Aorta (tissue), 5 donors: ENCODE measurements around the gene RUNDC3A. TPM values are rescaled to one million over a fixed set of nuclear protein-coding genes. Genes with fewer than 3 reads are reported as not detected.
A peak's percentile ranks its signal among the peaks of the same experiment; 100 is the strongest.
"Not testable (repeated sequence)": the region's sequence is repeated elsewhere in the genome, so short reads cannot be mapped to it uniquely, and the experiment has no call there.

Source experiments
- ATAC-seq: fragments of 200-7000 bp; cut with Tn5 transposase; one replicate; pipeline ENCODE4 v1.9.1; 2022; ENCODE audit warnings: moderate library complexity; ENCODE audit not compliant: low FRiP score
- DNase-seq, 2 donors: peaks; one replicate each; pipeline ENCODE4 v3.0.0-alpha.2; 2020
- H3K27ac ChIP-seq, 2 donors: one replicate each; pipeline ENCODE4 v1.5.1; 2013; ENCODE audit warnings: low read length in 2 of 2, mild to moderate bottlenecking in 2 of 2, moderate library complexity in 2 of 2, control low read depth in 1 of 2, inconsistent platforms in 1 of 2, low read depth in 1 of 2
- H3K27me3 ChIP-seq, 2 donors: one replicate each; pipeline ENCODE4 v1.6.1; 2013; ENCODE audit warnings: control low read depth in 1 of 2, low read length in 1 of 2, mild to moderate bottlenecking in 1 of 2, moderate library complexity in 1 of 2; ENCODE audit not compliant: insufficient read depth in 2 of 2, control insufficient read depth in 1 of 2
- H3K36me3 ChIP-seq, 2 donors: one replicate each; pipeline ENCODE4 v1.6.1; 2013; ENCODE audit warnings: control low read depth in 1 of 2, low read length in 1 of 2, mild to moderate bottlenecking in 1 of 2; ENCODE audit not compliant: insufficient read depth in 2 of 2, control insufficient read depth in 1 of 2
- H3K4me1 ChIP-seq, 2 donors: one replicate each; pipeline ENCODE4 v1.6.1; 2013; ENCODE audit warnings: low read length in 2 of 2, control low read depth in 1 of 2, mild to moderate bottlenecking in 1 of 2, moderate library complexity in 1 of 2; ENCODE audit not compliant: insufficient read depth in 2 of 2, control insufficient read depth in 1 of 2
- H3K4me3 ChIP-seq, 2 donors: one replicate each; pipeline ENCODE4 v1.5.1; 2013; ENCODE audit warnings: low read length in 2 of 2, control low read depth in 1 of 2, mild to moderate bottlenecking in 1 of 2
- H3K9me3 ChIP-seq: one replicate; pipeline ENCODE4 v1.6.1; 2013; ENCODE audit warnings: mild to moderate bottlenecking, low read length; ENCODE audit not compliant: control insufficient read depth
- WGBS, 2 donors: extraction: QIAGEN DNeasy Blood & Tissue Kit; methylation state at CpG; one replicate each; pipeline ENCODE4 v1.1.7; 2013; 5-methylcytosine and 5-hydroxymethylcytosine counted together
- intact Hi-C, 2 donors: fragments of 100-400 bp; cut with DNase I; formaldehyde crosslinking; loops; one replicate each; pipeline versions ENCODE4 v1.14.2 to v1.15.0; 2022
- polyA plus RNA-seq, 2 donors: library from polyadenylated mRNA; stranded (reverse); fragments of 200-250 nt; gene quantifications; one replicate each; pipeline ENCODE4 v1.2.3, GENCODE V29; 2013
- total RNA-seq, 2 donors: library from RNA; stranded (reverse); fragmentation: NEBNext Ultra II Directional; extraction: Animal tissue kit (Norgen Biotek cat#: 25700); gene quantifications; one replicate each; pipeline ENCODE4 v1.2.1, GENCODE V29; 2021
- donor health status: healthy with polysubstance abuse.
- donor health status: Bipolar disorder and iron deficiency.
- donor health status: DM: no; HTN: no; CAD: no.
- donor health status: DM: no; HTN: no; CAD: no.
- donor health status: DM: yes; HTN: yes; CAD: no.

Gene RUNDC3A
- total and polyA plus RNA-seq, 4 donors: 0.26 to 0.75 (median 0.50) TPM; not detected in 1

DNA sequence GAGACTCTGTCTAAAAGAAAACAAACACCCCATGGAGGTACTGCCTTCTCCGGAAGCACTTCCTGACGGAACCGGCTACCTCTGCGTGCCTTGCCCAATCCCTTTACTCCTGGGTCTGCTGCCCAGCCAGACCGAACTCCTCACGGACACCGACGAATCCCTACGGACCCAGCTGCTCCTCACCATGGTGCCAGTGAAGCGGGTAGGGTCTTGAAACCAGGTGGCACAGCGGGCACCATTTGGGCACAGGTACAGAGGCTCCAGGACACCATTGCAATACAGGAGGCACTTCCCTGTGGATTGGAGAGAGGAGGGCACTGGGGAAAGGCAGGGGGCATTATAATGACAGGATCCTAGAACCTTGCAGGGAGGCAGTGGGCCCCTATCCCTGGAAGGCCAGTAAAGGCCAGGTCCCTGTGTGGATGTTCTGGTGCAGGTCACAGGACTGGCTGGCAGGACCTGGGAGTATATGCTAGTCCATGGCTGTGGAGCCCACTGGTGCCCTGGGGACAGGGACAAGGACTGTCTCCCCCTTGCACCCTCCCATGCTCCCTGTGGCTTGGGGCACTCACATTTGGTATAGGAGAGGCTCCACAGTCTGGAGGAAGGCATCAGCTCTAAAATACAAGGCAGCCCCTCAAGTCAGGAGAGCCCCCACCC, 14.0 kb downstream of the RUNDC3A start:
- no peak for ATAC-seq
- Histone ChIP-seq H3K4me3 (no peak overlapping the region), H3K27ac (no peak overlapping the region), H3K9me3 (no peaks in the 10 kb centered on the region), H3K4me1 (no peaks in the 10 kb centered on the region), H3K36me3 (peaks cover 0 to 8% of the 10 kb centered on the region in 2 donors), H3K27me3 (no peaks in the 10 kb centered on the region)
- DNase-seq: peak in 1 of 2 donors; percentile 32
- intact Hi-C loops: no loop called here
- WGBS, 2 donors: 91 to 92% methylated on average over 11 of the region's 11 CpGs

- no peaks in the 10 kb centered on the region for H3K27me3 ChIP-seq
- DNase-seq: peak in 1 of 2 donors; percentile 39
- H3K4me1 ChIP-seq: no peaks in the 10 kb centered on the region
- peaks cover 0 to 8% of the 10 kb centered on the region in 2 donors for H3K36me3 ChIP-seq
- intact Hi-C loops: no loop called here
- WGBS, 2 donors: 65 to 70% methylated on average over 26 to 27 of the region's 27 CpGs
- no peak overlapping the region for H3K27ac ChIP-seq
- ATAC-seq: no peak
- H3K4me3 ChIP-seq: peak overlapping the region; percentile 23 to 75
- H3K9me3 ChIP-seq: no peaks in the 10 kb centered on the region
Measured at GRCh38 chr17:44323359-44324091, 15.1 kb downstream of the RUNDC3A start.

- H3K4me1 ChIP-seq: no peaks in the 10 kb centered on the region
- H3K36me3 ChIP-seq: peaks cover 0 to 8% of the 10 kb centered on the region in 2 donors
- peak overlapping the region; percentile 23 to 75 for H3K4me3 ChIP-seq
- intact Hi-C loops: no loop called here
- H3K9me3 ChIP-seq: no peaks in the 10 kb centered on the region
- DNase-seq (peak in 1 of 2 donors; percentile 47), ATAC-seq (no peak)
- no peaks in the 10 kb centered on the region for H3K27me3 ChIP-seq
- no peak overlapping the region for H3K27ac ChIP-seq
- WGBS, 2 donors: 1% methylated on average over 36 to 38 of the region's 38 CpGs
Measured at GRCh38 chr17:44324092-44324570, 15.7 kb downstream of the RUNDC3A start.

- peaks cover 0 to 8% of the 10 kb centered on the region in 2 donors for H3K36me3 ChIP-seq
- H3K27ac ChIP-seq: peak within 1 kb of the TSS; percentile 9 to 89
- H3K4me3 ChIP-seq: peak within 1 kb of the TSS; percentile 65 to 75
- no peaks in the 10 kb centered on the region for H3K4me1 ChIP-seq
- H3K27me3 ChIP-seq: no peaks in the 10 kb centered on the region
- intact Hi-C loops: loop anchor here in 1 of 2 donors (1.0 kb wide), 1 partner anchor 105 kb away; the partner anchor contains the start of gene UBTF
- ATAC-seq (peak; percentile 97), DNase-seq (peak; percentile 97 to 98)
- WGBS, 2 donors: 0 to 1% methylated on average over 53 to 85 of the region's 85 CpGs
- no peaks in the 10 kb centered on the region for H3K9me3 ChIP-seq
Measured at GRCh38 chr17:44324571-44325275, 16.3 kb downstream of the RUNDC3A start, which contains the start of gene SLC25A39. TSS of gene SLC25A39 (minus strand) at chr17:44324823. CDS start at chr17:44323562, 1,261 bp downstream.

GRCh38 chr17:44326861-44327444, 18.6 kb downstream of the RUNDC3A start:
- H3K27me3 ChIP-seq: no peaks in the 10 kb centered on the region
- H3K9me3 ChIP-seq: no peaks in the 10 kb centered on the region
- no peak overlapping the region for H3K4me3 ChIP-seq
- WGBS, 2 donors: 26 to 30% methylated on average over 27 to 31 of the region's 31 CpGs
- H3K4me1 ChIP-seq: no peaks in the 10 kb centered on the region
- no peak overlapping the region for H3K27ac ChIP-seq
- intact Hi-C loops: no loop called here
- peaks cover 0 to 2% of the 10 kb centered on the region in 2 donors for H3K36me3 ChIP-seq
- peak; percentile 98 for DNase-seq
- ATAC-seq: peak; percentile 93

DNA sequence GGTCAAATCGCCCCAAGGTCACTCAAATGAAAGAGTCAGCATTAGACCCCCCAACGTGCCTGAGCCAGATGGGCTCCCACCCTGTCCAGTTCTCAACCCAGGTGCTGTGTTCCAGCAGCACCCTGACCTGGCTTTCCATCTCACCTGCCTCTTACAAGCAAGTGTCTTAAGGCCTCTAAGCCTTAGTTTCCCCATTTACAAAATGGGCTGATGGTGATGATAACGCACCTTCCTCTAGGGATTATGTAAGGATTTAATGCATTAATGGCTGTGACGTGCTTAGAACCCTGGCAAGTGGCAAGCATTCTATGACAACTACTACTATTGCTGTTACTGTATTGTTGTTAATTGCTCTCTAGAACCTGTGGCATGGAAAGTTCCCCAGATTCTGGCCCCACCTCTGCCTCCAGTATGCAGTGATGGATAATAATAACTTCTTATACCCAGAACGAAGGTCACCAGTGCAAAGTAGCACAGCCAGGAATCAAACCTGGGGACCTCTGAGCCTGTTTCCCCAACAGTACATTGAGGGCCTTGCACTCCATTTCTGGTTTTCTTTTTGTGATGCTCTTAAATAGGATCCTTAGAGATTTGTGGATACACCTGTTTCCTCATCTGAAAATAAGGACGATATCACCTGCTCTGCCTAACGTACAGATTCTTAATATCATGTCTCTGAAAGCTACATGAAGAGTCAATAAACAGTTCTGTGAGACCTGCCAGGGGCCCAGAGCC, 19.5 kb downstream of the RUNDC3A start:
- intact Hi-C loops: no loop called here
- Histone ChIP-seq H3K9me3 (no peaks in the 10 kb centered on the region), H3K4me1 (no peaks in the 10 kb centered on the region), H3K27ac (no peak overlapping the region), H3K4me3 (no peak overlapping the region), H3K27me3 (no peaks in the 10 kb centered on the region), H3K36me3 (no peaks in the 10 kb centered on the region)
- ATAC-seq (no peak), DNase-seq (peak in 1 of 2 donors; percentile 27)
- 77 to 78% methylated on average over 7 of the region's 7 CpGs for WGBS, 2 donors

GRCh38 chr17:44329516-44329915, 21.1 kb downstream of the RUNDC3A start:
- 82 to 89% methylated on average over 7 of the region's 7 CpGs for WGBS, 2 donors
- intact Hi-C loops, ATAC-seq: not testable (repeated sequence)

More at GRCh38 chr17:44329516-44329915, 21.1 kb downstream of the RUNDC3A start:
- DNase-seq, H3K27me3 ChIP-seq, H3K4me3 ChIP-seq, H3K36me3 ChIP-seq, H3K9me3 ChIP-seq, H3K27ac ChIP-seq, H3K4me1 ChIP-seq: not testable (repeated sequence)
